ENCODE data around the gene FUBP1.

GRCh38 chr1:77948841-77949424 is 29.9 kb downstream of the FUBP1 start:
- no peak for TF ChIP-seq POLR2A (IDR thresholded peaks at IDR 0.05; ENCODE audit: extremely low read depth, insufficient read length)
- no peak for TF ChIP-seq CTCF (IDR thresholded peaks at IDR 0.05; ENCODE audit: low read depth, low read length)
